ENCODE data around the gene LTBP3. TPM values are rescaled to one million over a fixed set of nuclear protein-coding genes. Genes with fewer than 3 reads are reported as not detected.

Gene LTBP3
- total RNA-seq, 1 donor from 2014 or later = 25.0 TPM

DNA sequence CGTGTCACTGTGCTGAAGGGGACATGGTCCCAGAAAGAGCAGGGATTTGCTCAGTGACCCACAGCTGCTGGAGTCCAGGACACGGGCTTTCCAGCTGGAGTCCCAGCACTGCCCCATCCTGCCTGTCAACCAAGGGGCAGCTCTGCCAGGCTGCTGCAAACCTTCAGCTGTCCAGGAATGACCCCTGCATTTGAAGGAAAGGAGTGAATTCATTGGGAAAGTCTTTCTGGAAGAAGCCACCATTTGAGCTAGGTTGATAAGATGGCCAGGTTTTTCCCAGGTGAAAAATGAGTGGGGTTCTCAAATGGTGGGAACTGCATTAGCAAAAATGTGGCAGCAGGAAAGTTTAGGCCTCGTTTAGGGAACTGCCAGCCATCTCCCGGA, 28.1 kb upstream of the LTBP3 start:
- Mint-ChIP-seq H3K27ac (peak overlapping the region; percentile 96), H3K4me1 (peaks cover 45% of the 10 kb centered on the region), H3K9me3 (no peaks in the 10 kb centered on the region), H3K27me3 (no peaks in the 10 kb centered on the region), H3K36me3 (ENCODE audit: low read depth) (peaks cover 48% of the 10 kb centered on the region), H3K4me3 (no peak overlapping the region)
- ChIA-PET CTCF (interaction anchor here (0.7 to 5.9 kb wide), 4 partner anchors 10 to 45 kb away, joined by 3 to 52 read pairs (median 5); partner anchors contain the start of gene FAM89B), POLR2A (interaction anchor here (1.5 to 11.1 kb wide), 4 partner anchors 9 to 54 kb away, joined by 8 to 239 read pairs (median 69); partner anchors contain the start of genes EHBP1L1, FAM89B and ZNRD2)
- no peak for ATAC-seq (ENCODE audit: low read depth)
- TF ChIP-seq, protein P1, sequence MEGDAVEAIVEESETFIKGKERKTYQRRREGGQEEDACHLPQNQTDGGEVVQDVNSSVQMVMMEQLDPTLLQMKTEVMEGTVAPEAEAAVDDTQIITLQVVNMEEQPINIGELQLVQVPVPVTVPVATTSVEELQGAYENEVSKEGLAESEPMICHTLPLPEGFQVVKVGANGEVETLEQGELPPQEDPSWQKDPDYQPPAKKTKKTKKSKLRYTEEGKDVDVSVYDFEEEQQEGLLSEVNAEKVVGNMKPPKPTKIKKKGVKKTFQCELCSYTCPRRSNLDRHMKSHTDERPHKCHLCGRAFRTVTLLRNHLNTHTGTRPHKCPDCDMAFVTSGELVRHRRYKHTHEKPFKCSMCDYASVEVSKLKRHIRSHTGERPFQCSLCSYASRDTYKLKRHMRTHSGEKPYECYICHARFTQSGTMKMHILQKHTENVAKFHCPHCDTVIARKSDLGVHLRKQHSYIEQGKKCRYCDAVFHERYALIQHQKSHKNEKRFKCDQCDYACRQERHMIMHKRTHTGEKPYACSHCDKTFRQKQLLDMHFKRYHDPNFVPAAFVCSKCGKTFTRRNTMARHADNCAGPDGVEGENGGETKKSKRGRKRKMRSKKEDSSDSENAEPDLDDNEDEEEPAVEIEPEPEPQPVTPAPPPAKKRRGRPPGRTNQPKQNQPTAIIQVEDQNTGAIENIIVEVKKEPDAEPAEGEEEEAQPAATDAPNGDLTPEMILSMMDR (IDR thresholded peaks at IDR 0.05) = no peak
- DNase-seq = no peak
- intact Hi-C loops (cut with micrococcal nuclease) = loop anchor here (5.0 kb wide), 1 partner anchor 204 kb away; the partner anchor contains the start of gene SLC25A45

DNA sequence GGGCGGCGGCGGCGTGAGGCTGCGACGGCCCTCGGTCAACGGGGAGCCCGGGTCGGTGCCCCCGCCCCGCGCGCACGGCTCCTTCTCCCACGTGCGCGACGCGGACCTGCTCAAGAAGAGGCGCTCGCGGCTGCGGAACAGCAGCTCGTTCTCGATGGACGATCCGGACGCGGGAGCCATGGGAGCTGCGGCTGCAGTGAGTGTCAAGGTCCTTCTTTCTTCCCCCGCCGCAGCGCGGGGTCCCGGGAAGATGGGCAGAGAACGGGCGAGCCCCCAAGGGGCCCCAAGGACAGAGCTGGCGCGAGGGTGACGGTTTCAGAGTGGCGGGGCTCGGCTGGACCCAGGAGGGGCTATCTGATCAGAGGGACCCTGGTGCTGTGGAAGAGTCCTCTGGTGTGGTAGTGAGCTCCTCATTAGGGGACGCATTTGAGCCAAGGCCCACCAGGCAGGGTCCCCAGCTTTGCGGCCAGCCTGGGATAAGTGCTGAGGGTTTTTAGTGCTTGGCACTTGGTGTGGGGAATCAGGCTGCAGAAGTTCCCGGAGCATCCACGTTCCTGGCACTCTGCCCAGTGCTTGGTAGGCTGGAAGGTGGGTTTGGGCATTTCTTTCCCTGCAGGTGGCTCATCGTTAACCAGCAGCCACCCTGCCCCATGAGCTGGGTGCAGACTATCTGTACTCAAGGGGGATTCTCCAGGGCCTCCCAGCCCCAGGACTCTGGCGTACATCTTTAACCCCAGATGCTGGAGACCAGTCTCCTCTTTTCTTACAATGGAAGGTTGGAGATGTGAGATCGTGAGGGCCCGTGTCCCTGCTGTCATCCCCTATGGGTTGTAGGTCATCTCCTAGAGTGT, 27.5 kb upstream of the LTBP3 start:
- intact Hi-C loops (cut with micrococcal nuclease) = loop anchor here (5.0 kb wide), 1 partner anchor 203 kb away; the partner anchor contains the start of gene SLC25A45
- H3K27ac Mint-ChIP-seq = peak overlapping the region; percentile 96
- peaks cover 51% of the 10 kb centered on the region for H3K36me3 Mint-ChIP-seq (ENCODE audit: low read depth)
- DNase-seq (no peak), ATAC-seq (ENCODE audit: low read depth) (no peak)
- peaks cover 45% of the 10 kb centered on the region for H3K4me1 Mint-ChIP-seq
- no peaks in the 10 kb centered on the region for H3K9me3 Mint-ChIP-seq
- CTCF ChIA-PET = interaction anchor here (0.7 to 5.9 kb wide), 5 partner anchors 8 to 45 kb away, joined by 3 to 52 read pairs (median 5); partner anchors contain the start of gene FAM89B
- no peak overlapping the region for H3K4me3 Mint-ChIP-seq
- TF ChIP-seq, protein P1 (IDR thresholded peaks at IDR 0.05) = no peak
- no peaks in the 10 kb centered on the region for H3K27me3 Mint-ChIP-seq
- POLR2A ChIA-PET = interaction anchor here (1.5 to 11.1 kb wide), 3 partner anchors 9 to 45 kb away, joined by 8 to 239 read pairs (median 112); partner anchors contain the start of genes EHBP1L1, FAM89B and ZNRD2

DNA sequence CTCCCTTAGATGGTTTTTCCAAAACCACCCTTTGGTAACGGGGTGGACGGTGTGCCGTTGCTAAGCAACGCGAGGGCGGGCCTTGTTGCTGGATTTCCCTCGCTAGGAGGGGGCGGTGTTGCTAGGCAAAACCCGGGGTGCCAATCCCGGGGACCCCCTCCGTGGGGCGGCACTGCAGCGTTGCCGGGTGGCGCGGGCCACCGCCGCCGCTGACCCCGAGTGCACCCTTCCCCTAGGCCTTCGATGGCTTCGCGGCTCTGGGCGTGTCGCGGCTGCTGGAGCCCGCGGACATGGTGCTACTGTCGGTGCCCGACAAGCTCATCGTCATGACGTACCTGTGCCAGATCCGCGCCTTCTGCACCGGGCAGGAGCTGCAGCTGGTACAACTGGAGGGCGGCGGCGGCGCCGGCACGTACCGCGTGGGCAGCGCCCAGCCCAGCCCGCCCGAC, 26.6 kb upstream of the LTBP3 start:
- POLR2A ChIA-PET = interaction anchor here (1.5 to 11.1 kb wide), 2 partner anchors 8 to 18 kb away, joined by 4 to 239 read pairs; partner anchors contain the start of gene EHBP1L1

DNA sequence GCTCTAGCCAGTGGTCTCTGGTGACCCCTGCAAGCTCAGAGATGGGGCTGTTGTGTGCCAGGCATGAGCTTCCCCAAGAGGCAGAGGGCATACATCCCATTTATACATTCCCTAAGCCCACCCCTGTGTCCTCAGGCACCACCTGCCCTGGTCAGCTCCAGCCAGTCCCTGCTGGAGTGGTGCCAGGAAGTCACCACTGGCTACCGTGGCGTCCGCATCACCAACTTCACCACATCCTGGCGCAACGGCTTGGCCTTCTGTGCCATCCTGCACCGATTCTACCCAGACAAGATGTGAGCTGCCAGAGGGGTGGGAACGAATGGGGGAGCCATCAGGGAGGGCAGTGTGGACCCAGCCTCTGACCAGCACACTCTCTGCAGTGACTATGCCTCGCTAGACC, 25.9 kb upstream of the LTBP3 start:
- no peaks in the 10 kb centered on the region for H3K9me3 Mint-ChIP-seq

More for the DNA sequence above, 26.6 kb upstream of the LTBP3 start:
- TF ChIP-seq, protein P1 (IDR thresholded peaks at IDR 0.05) = no peak
- Mint-ChIP-seq H3K36me3 (ENCODE audit: low read depth) (peaks cover 48% of the 10 kb centered on the region), H3K27me3 (no peaks in the 10 kb centered on the region), H3K9me3 (no peaks in the 10 kb centered on the region), H3K4me1 (peaks cover 43% of the 10 kb centered on the region), H3K4me3 (no peak overlapping the region), H3K27ac (no peak overlapping the region)
- CTCF ChIA-PET = interaction anchor here (1.7 to 5.9 kb wide), 2 partner anchors 9 to 44 kb away, joined by 5 to 52 read pairs; no protein-coding TSS in a partner anchor
- intact Hi-C loops (cut with micrococcal nuclease) = loop anchor here (5.0 kb wide), 1 partner anchor 202 kb away; the partner anchor contains the start of gene SLC25A45
- ATAC-seq (ENCODE audit: low read depth) (no peak), DNase-seq (no peak)

More for the DNA sequence above, 25.9 kb upstream of the LTBP3 start:
- intact Hi-C loops (cut with micrococcal nuclease) = no loop called here
- no peak overlapping the region for H3K4me3 Mint-ChIP-seq
- peaks cover 55% of the 10 kb centered on the region for H3K36me3 Mint-ChIP-seq (ENCODE audit: low read depth)
- TF ChIP-seq, protein P1 (IDR thresholded peaks at IDR 0.05) = no peak
- ChIA-PET POLR2A (interaction anchor here (1.5 kb wide), 1 partner anchor 19 kb away, joined by 4 read pairs; no protein-coding TSS in a partner anchor), CTCF (interaction anchor here (1.7 kb wide), 1 partner anchor 10 kb away, joined by 5 read pairs; no protein-coding TSS in a partner anchor)
- ATAC-seq (ENCODE audit: low read depth) (no peak), DNase-seq (no peak)
- no peak overlapping the region for H3K27ac Mint-ChIP-seq
- H3K4me1 Mint-ChIP-seq = peaks cover 39% of the 10 kb centered on the region
- H3K27me3 Mint-ChIP-seq = no peaks in the 10 kb centered on the region

Measured in activated B cell treated with CpG ODN at 0.5 μM for 24 hours (primary cell).